HG03039 (cell line): ENCODE results near the gene SLC36A3.
"Not testable (repeated sequence)": the region's sequence is repeated elsewhere in the genome, so short reads cannot be mapped to it uniquely, and the experiment has no call there.

Experiments
- ATAC-seq: cut with Tn5 transposase; IDR thresholded peaks from one replicate; pipeline ENCODE4 v1.9.1; 2021; ENCODE audit warnings: mild to moderate bottlenecking, moderate library complexity; ENCODE audit not compliant: unreplicated experiment

Gene SLC36A3

GRCh38 chr5:151264113-151264512, 39.5 kb downstream of the SLC36A3 start:
- ATAC-seq = peak; percentile 62

GRCh38 chr5:151262532-151262931, 41.0 kb downstream of the SLC36A3 start:
- ATAC-seq = no peak

- ATAC-seq = no peak
These were observed 43.6 kb downstream of the SLC36A3 start for GRCh38 chr5:151259931-151260330.

- ATAC-seq = no peak
These were observed 44.8 kb downstream of the SLC36A3 start for GRCh38 chr5:151258816-151259215.

GRCh38 chr5:151258201-151258611, 45.4 kb downstream of the SLC36A3 start:
- ATAC-seq = no peak

GRCh38 chr5:151257731-151258181, 45.8 kb downstream of the SLC36A3 start:
- ATAC-seq = no peak

- peak; percentile 28 for ATAC-seq
These were observed 47.8 kb downstream of the SLC36A3 start for GRCh38 chr5:151255621-151256286.

GRCh38 chr5:151254990-151255389, 48.6 kb downstream of the SLC36A3 start:
- ATAC-seq = not testable (repeated sequence)

GRCh38 chr5:151254556-151254955, 49.0 kb downstream of the SLC36A3 start:
- ATAC-seq = no peak

- no peak for ATAC-seq
These were observed 50.0 kb downstream of the SLC36A3 start for GRCh38 chr5:151253605-151253950.

GRCh38 chr5:151252762-151253604, 50.6 kb downstream of the SLC36A3 start, which contains the start of gene GM2A:
GM2A (plus strand) TSS chr5:151253185; CDS start chr5:151253217, 32 bp downstream.
- peak; percentile 80 for ATAC-seq

- no peak for ATAC-seq
These were observed 51.9 kb downstream of the SLC36A3 start for GRCh38 chr5:151251621-151252020.

GRCh38 chr5:151251001-151251551, 52.5 kb downstream of the SLC36A3 start:
- no peak for ATAC-seq

- ATAC-seq = no peak
These were observed 53.1 kb downstream of the SLC36A3 start for GRCh38 chr5:151250346-151251000.

GRCh38 chr5:151249281-151249680, 54.3 kb downstream of the SLC36A3 start:
- ATAC-seq = no peak

- no peak for ATAC-seq
These were observed 54.9 kb downstream of the SLC36A3 start for GRCh38 chr5:151248651-151249050.

- no peak for ATAC-seq
These were observed 57.8 kb downstream of the SLC36A3 start for GRCh38 chr5:151245680-151246219.

- no peak for ATAC-seq
These were observed 59.4 kb downstream of the SLC36A3 start for GRCh38 chr5:151244206-151244605.

- no peak for ATAC-seq
These were observed 60.0 kb downstream of the SLC36A3 start for GRCh38 chr5:151243564-151243963.

- ATAC-seq = no peak
These were observed 60.4 kb downstream of the SLC36A3 start for GRCh38 chr5:151243127-151243526.
